K562 (cell line): ENCODE data around the gene MZB1. TPM values are rescaled to one million over a fixed set of nuclear protein-coding genes. Genes with fewer than 3 reads are reported as not detected.
"Not testable (repeated sequence)": the region's sequence is repeated elsewhere in the genome, so short reads cannot be mapped to it uniquely, and the experiment has no call there.

Source experiments
- ATAC-seq: fragments of 200-7000 bp; cut with Tn5 transposase; 3 replicates; pipeline ENCODE4 v1.9.1; 2020; ENCODE audit warnings: moderate library complexity
- BruUV-seq: library from RNA; stranded (reverse); fragments of 400-500 nt; replicated peaks from 2 replicates; lab custom pipeline; 2021; lab: Mats Ljungman, UMichigan
- CTCF ChIA-PET: fragments of 300-600 bp; formaldehyde crosslinking; extraction: SDS; loops from one replicate; lab custom pipeline; 2021; ENCODE audit warnings: low intra/inter-chr PET ratio; lab: Yijun Ruan, JAX
- POLR2A ChIA-PET: fragments of 300-600, 350-650 bp; sonication (Branson Sonifier 250); formaldehyde crosslinking; extraction: SDS; loops from one replicate; lab custom pipeline; 2021; ENCODE audit warnings: antibody characterized with exemption, inconsistent platforms; lab: Yijun Ruan, JAX
- DNase-seq, 4 experiments: peaks; one replicate each; pipeline versions ENCODE4 v3.0.0 to v3.0.0-alpha.2; 2011 to 2018; ENCODE audit warnings: low spot score in 3 of 4, mixed read lengths in 3 of 4; ENCODE audit errors: extremely low read depth in 1 of 4
- FAIRE-seq: peaks from 2 replicates; lab custom pipeline; 2011; peaks lifted over from hg19 to GRCh38; lab: Jason Lieb, UNC
- H2AFZ ChIP-seq: 2 replicates; pipeline ENCODE4 v1.6.0; 2011; ENCODE audit warnings: low read depth, low read length, control low read depth, inconsistent platforms
- H3K27ac ChIP-seq: fragments of 200-600 bp; 3 replicates; pipeline ENCODE4 v1.8.0; 2011; ENCODE audit warnings: low read depth, mild to moderate bottlenecking, control low read depth, inconsistent platforms, low read length, moderate library complexity, mixed read lengths; ENCODE audit errors: extremely low read depth
- H3K27me3 ChIP-seq, 2 experiments: fragments of 300-600 bp in 1 of 2; 2 replicates in 1 of 2; 3 replicates in 1 of 2; pipeline versions ENCODE4 v1.6.0 to v1.8.0; 2011; ENCODE audit warnings: inconsistent platforms in 2 of 2, low read length in 2 of 2, mild to moderate bottlenecking in 1 of 2, mixed read lengths in 1 of 2, moderate library complexity in 1 of 2; ENCODE audit not compliant: control insufficient read depth in 2 of 2, insufficient read depth in 2 of 2
- H3K36me3 ChIP-seq: fragments of 300-600 bp; 3 replicates; pipeline ENCODE4 v1.8.0; 2011; ENCODE audit warnings: mild to moderate bottlenecking, low read length, inconsistent platforms; ENCODE audit not compliant: control insufficient read depth, insufficient read depth
- H3K4me1 ChIP-seq, 2 experiments: fragments of 200-600 bp in 1 of 2; replicated peaks in 1 of 2; 2 replicates in 1 of 2; 3 replicates in 1 of 2; pipeline versions ENCODE4 v1.5.1 to v1.8.0; 2011; ENCODE audit warnings: inconsistent platforms in 2 of 2, low read length in 2 of 2, mild to moderate bottlenecking in 1 of 2, mixed read lengths in 1 of 2, moderate library complexity in 1 of 2; ENCODE audit not compliant: control insufficient read depth in 2 of 2, insufficient read depth in 2 of 2
- H3K4me2 ChIP-seq: 2 replicates; pipeline ENCODE4 v1.6.1; 2011; ENCODE audit warnings: low read length, control low read depth, inconsistent platforms, mixed read lengths; ENCODE audit not compliant: insufficient read depth
- H3K4me3 ChIP-seq: fragments of 200-600 bp; sonication (generic), shearing (Covaris generic); 2 replicates; pipeline ENCODE4 v1.5.1; 2016; ENCODE audit warnings: control low read depth, inconsistent platforms
- H3K79me2 ChIP-seq: fragments of 200-600 bp; 3 replicates; pipeline ENCODE4 v1.8.0; 2011; ENCODE audit warnings: low read length, inconsistent platforms; ENCODE audit not compliant: control insufficient read depth, insufficient read depth
- H3K9ac ChIP-seq, 2 experiments: 2 replicates each; pipeline versions ENCODE4 v1.6.0 to v1.6.1; 2011; ENCODE audit warnings: low read depth in 2 of 2, low read length in 2 of 2, control low read depth in 1 of 2, inconsistent platforms in 1 of 2, mild to moderate bottlenecking in 1 of 2, mixed read lengths in 1 of 2; ENCODE audit not compliant: insufficient read depth in 1 of 2
- H3K9me1 ChIP-seq: one replicate; pipeline ENCODE4 v1.6.0; 2011; ENCODE audit warnings: inconsistent platforms, mild to moderate bottlenecking, low read length, moderate library complexity; ENCODE audit not compliant: control insufficient read depth, insufficient read depth
- H3K9me3 ChIP-seq: replicated peaks from 2 replicates; pipeline ENCODE4 v1.5.1; 2011; ENCODE audit warnings: low read depth, low read length, inconsistent platforms; ENCODE audit not compliant: control insufficient read depth, insufficient read depth
- H4K20me1 ChIP-seq: replicated peaks from 2 replicates; pipeline ENCODE4 v1.6.1; 2011; ENCODE audit warnings: low read length, inconsistent platforms, mixed read lengths; ENCODE audit not compliant: control insufficient read depth, insufficient read depth
- ATF3 ChIP-seq, 2 experiments: fragments of 450-650 bp in 1 of 2; sonication (generic) in 1 of 2; formaldehyde crosslinking in 1 of 2; IDR thresholded peaks in 1 of 2; conservative IDR thresholded peaks in 1 of 2; 2 replicates each; pipeline versions ENCODE4 v1.6.1 to v1.8.1; 2016 to 2023; ENCODE audit warnings: mild to moderate bottlenecking in 2 of 2, moderate library complexity in 2 of 2, inconsistent platforms in 1 of 2, missing genetic modification reagents in 1 of 2
- WGBS: fragments of 100-300 bp; shearing (Covaris generic); methylation state at CpG from one replicate; pipeline ENCODE4 v1.1.6; 2016; ENCODE audit warnings: low coverage, mixed read lengths; ENCODE audit not compliant: insufficient coverage; ENCODE audit errors: missing lambda C conversion rate; 5-methylcytosine and 5-hydroxymethylcytosine counted together
- in situ Hi-C: fragments of 300-500 bp; cut with MboI; formaldehyde crosslinking; loops from 4 replicates; pipeline ENCODE4 v1.15.0; 2018; ENCODE audit warnings: inconsistent platforms, mixed read lengths
- intact Hi-C: fragments of 100-400 bp; cut with micrococcal nuclease; formaldehyde crosslinking; loops from 2 replicates; pipeline ENCODE4 v1.14.2; 2022
- polyA plus RNA-seq, 8 experiments: library from polyadenylated mRNA; depleted of rRNA in 4 of 8; stranded (reverse) in 5 of 8; unstranded in 3 of 8; fragments of >200 nt; fragmentation: Nextera tagmentation in 2 of 8; fragmentation: Illumina TruSeq in 1 of 8; extraction: Ambion mirVana in 2 of 8; extraction: Trizol in 1 of 8; gene quantifications; 2 replicates each; pipeline versions ENCODE4 v1.2.1 to v1.2.3, GENCODE V29; 2011 to 2014; ENCODE audit warnings: inconsistent platforms in 1 of 8, missing spikeins in 1 of 8
- total RNA-seq, 7 experiments: library from RNA; depleted of rRNA in 6 of 7; stranded (reverse); fragments of >200 nt in 6 of 7; fragmentation: Illumina TruSeq in 2 of 7; extraction: Trizol in 2 of 7; gene quantifications; 2 replicates each; pipeline versions ENCODE4 v1.2.1 to v1.2.3, GENCODE V29; 2011 to 2021; ENCODE audit warnings: low replicate concordance in 1 of 7
- TF ChIP-seq, protein P1 (sequence below): fragments of 450-650 bp; IDR thresholded peaks from 2 replicates; pipeline ENCODE4 v1.6.1; 2014; ENCODE audit warnings: low read depth, mild to moderate bottlenecking, moderate library complexity, borderline replicate concordance

MZB1 gene
- total and polyA plus RNA-seq, 9 of the 15 experiments (the other 6 are each of a cell fraction or from before 2014, with no cell fraction given), result 0.13 to 0.31 TPM; not detected in 7

- no peak overlapping the region for H2AFZ ChIP-seq
- TF ChIP-seq ATF3 (IDR thresholded peaks at IDR 0.05), result peak; percentile 27; the same call in 1 of the 2 replicates
- no peak for TF ChIP-seq ATF3 (CRISPR knock-in tag; conservative IDR thresholded peaks at IDR 0.05)
- TF ChIP-seq, protein P1, sequence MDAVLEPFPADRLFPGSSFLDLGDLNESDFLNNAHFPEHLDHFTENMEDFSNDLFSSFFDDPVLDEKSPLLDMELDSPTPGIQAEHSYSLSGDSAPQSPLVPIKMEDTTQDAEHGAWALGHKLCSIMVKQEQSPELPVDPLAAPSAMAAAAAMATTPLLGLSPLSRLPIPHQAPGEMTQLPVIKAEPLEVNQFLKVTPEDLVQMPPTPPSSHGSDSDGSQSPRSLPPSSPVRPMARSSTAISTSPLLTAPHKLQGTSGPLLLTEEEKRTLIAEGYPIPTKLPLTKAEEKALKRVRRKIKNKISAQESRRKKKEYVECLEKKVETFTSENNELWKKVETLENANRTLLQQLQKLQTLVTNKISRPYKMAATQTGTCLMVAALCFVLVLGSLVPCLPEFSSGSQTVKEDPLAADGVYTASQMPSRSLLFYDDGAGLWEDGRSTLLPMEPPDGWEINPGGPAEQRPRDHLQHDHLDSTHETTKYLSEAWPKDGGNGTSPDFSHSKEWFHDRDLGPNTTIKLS, result no peak
- no peaks in the 10 kb centered on the region for H3K36me3 ChIP-seq
- H3K4me3 ChIP-seq, result no peak overlapping the region
- H3K4me1 ChIP-seq, result peaks cover 2 to 11% of the 10 kb centered on the region in 2 experiments; a peak in 4 of 5 replicates
- H3K79me2 ChIP-seq, result no peaks in the 10 kb centered on the region
- H3K4me2 ChIP-seq, result no peak overlapping the region
- intact Hi-C loops (no loop called here), in situ Hi-C loops (loop anchor here (10.0 kb wide), 1 partner anchor 354 kb away; no protein-coding TSS in a partner anchor)
- no peak overlapping the region; a peak in 1 of 4 replicates for H3K9ac ChIP-seq
- CTCF ChIA-PET, result no interaction called here
- 14% methylated on average over 6 of the region's 6 CpGs for WGBS
- POLR2A ChIA-PET, result interaction anchor here (0.6 to 1.8 kb wide), 9 partner anchors 11 to 280 kb away, joined by 3 to 5 read pairs (median 3); no protein-coding TSS in a partner anchor
- H3K27me3 ChIP-seq, result no peaks in the 10 kb centered on the region
- H4K20me1 ChIP-seq, result no peaks in the 10 kb centered on the region
- ATAC-seq (no peak), FAIRE-seq (no peak), DNase-seq (no peak)
- no peaks in the 10 kb centered on the region for H3K9me3 ChIP-seq
- H3K9me1 ChIP-seq, result no peaks in the 10 kb centered on the region
- no TSS peak for BruUV-seq
- H3K27ac ChIP-seq, result no peak overlapping the region
Observed at GRCh38 chr5:139410121-139410992, 20.6 kb upstream of the MZB1 start.

DNA sequence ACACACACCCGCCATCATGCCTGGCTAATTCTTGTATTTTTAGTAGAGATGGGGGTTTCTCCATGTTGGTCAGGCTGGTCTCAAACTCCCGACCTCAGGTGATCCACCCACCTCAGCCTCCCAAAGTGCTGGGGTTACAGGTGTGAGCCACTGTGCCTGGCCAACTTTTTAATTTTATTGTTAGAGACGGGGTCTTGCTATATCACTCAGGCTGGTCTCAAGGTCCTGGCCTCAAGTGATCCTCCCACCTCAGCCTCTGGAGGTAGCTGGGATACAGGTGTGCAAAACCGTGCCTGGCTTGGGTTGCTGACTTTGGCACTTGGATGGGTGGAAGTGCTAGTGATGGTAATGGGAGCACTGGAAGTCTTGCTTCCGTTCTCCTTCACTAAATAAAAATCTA, 19.4 kb upstream of the MZB1 start:
- WGBS, result 38% methylated on average over 5 of the region's 5 CpGs
- FAIRE-seq, intact Hi-C loops, POLR2A ChIA-PET, H3K4me2 ChIP-seq, H3K79me2 ChIP-seq, H3K9me3 ChIP-seq, H3K27me3 ChIP-seq, BruUV-seq, in situ Hi-C loops, H3K9me1 ChIP-seq, H3K9ac ChIP-seq, H4K20me1 ChIP-seq, DNase-seq, H2AFZ ChIP-seq, H3K27ac ChIP-seq, ATAC-seq, H3K4me3 ChIP-seq, H3K36me3 ChIP-seq, CTCF ChIA-PET: not testable (repeated sequence)
- H3K4me1 ChIP-seq, result peaks cover 4 to 12% of the 10 kb centered on the region in 2 experiments; a peak in 4 of 5 replicates
